BJ (cell line): ENCODE measurements around the gene ELP5. TPM values are rescaled to one million over a fixed set of nuclear protein-coding genes. Genes with fewer than 3 reads are reported as not detected.

Source experiments
- CTCF ChIA-PET: fragments of 350-600 bp; formaldehyde crosslinking; extraction: SDS; loops from one replicate; lab custom pipeline; 2021; ENCODE audit warnings: antibody characterized with exemption, inconsistent platforms; lab: Yijun Ruan, JAX
- POLR2A ChIA-PET: fragments of 300-600 bp; sonication (Branson Sonifier 250); formaldehyde crosslinking; extraction: SDS; loops from one replicate; lab custom pipeline; 2021; ENCODE audit warnings: antibody characterized with exemption; lab: Charles Lee
- DNase-seq: peaks from one replicate; pipeline ENCODE4 v3.0.0-alpha.2; 2011; ENCODE audit warnings: low read depth
- H3K27me3 ChIP-seq: 2 replicates; pipeline ENCODE4 v1.6.0; 2011; ENCODE audit warnings: low read length; ENCODE audit not compliant: control insufficient read depth, insufficient read depth
- H3K36me3 ChIP-seq: 2 replicates; pipeline ENCODE4 v1.5.1; 2011; ENCODE audit warnings: low read length; ENCODE audit not compliant: control insufficient read depth, insufficient read depth
- H3K4me3 ChIP-seq: 2 replicates; pipeline ENCODE4 v1.5.1; 2011; ENCODE audit warnings: low read depth, mild to moderate bottlenecking, control low read depth, low read length
- polyA plus RNA-seq: library from polyadenylated mRNA; depleted of rRNA; stranded (reverse); fragments of >200 nt; gene quantifications from 2 replicates; pipeline ENCODE4 v1.2.3, GENCODE V29; 2011
- TF ChIP-seq, protein P1 (sequence below): IDR thresholded peaks from 2 replicates; pipeline ENCODE4 v1.5.1; 2011; ENCODE audit warnings: low read depth, mild to moderate bottlenecking, control low read depth, inconsistent platforms, low read length, moderate library complexity; ENCODE audit not compliant: insufficient read depth

Gene ELP5
- polyA plus RNA-seq, 1 experiment, result 35.6 TPM

DNA sequence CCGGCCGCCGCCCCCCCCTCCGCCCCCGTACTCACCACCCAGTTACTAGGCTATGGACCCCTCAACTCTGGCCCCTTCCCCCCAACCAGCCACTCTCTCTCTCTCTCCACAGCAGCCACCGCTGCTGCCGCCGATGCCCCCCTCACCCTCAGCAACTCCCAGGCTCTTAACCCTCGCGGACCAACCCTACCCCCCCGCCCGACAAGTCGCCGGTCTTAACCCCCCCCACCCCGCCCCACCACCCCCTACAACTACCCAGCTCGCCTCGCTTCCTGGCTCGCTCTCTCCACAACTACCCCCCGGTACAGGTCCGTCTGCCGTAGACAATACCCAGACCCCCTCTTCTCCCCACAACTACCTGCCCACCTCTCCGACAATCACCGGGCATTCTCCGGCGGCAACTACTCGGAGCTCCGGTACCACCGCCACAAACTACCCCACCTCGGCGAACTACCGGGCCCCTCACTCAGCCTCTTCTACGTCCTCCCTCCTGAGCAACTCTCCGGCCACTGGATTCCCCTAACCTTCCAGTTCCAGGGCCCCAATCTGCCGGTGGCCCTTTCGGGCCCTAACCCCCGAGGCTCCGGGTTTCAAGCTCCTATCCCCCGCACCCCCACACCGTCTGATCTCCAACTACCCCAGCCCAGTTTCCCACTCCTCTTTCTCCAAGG lies 13.5 kb upstream of the ELP5 start:
- ChIA-PET POLR2A (interaction anchor here (0.6 to 1.0 kb wide), 5 partner anchors 17 to 1835 kb away, joined by 3 to 14 read pairs (median 3); no protein-coding TSS in a partner anchor), CTCF (interaction anchor here (0.7 to 3.6 kb wide), 5 partner anchors 18 to 322 kb away, joined by 3 to 19 read pairs (median 3); no protein-coding TSS in a partner anchor)
- TF ChIP-seq, protein P1, sequence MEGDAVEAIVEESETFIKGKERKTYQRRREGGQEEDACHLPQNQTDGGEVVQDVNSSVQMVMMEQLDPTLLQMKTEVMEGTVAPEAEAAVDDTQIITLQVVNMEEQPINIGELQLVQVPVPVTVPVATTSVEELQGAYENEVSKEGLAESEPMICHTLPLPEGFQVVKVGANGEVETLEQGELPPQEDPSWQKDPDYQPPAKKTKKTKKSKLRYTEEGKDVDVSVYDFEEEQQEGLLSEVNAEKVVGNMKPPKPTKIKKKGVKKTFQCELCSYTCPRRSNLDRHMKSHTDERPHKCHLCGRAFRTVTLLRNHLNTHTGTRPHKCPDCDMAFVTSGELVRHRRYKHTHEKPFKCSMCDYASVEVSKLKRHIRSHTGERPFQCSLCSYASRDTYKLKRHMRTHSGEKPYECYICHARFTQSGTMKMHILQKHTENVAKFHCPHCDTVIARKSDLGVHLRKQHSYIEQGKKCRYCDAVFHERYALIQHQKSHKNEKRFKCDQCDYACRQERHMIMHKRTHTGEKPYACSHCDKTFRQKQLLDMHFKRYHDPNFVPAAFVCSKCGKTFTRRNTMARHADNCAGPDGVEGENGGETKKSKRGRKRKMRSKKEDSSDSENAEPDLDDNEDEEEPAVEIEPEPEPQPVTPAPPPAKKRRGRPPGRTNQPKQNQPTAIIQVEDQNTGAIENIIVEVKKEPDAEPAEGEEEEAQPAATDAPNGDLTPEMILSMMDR, result no peak
- no peaks in the 10 kb centered on the region for H3K27me3 ChIP-seq
- DNase-seq, result no peak
- peaks cover 15% of the 10 kb centered on the region for H3K36me3 ChIP-seq
- peak overlapping the region; percentile 97 for H3K4me3 ChIP-seq

DNA sequence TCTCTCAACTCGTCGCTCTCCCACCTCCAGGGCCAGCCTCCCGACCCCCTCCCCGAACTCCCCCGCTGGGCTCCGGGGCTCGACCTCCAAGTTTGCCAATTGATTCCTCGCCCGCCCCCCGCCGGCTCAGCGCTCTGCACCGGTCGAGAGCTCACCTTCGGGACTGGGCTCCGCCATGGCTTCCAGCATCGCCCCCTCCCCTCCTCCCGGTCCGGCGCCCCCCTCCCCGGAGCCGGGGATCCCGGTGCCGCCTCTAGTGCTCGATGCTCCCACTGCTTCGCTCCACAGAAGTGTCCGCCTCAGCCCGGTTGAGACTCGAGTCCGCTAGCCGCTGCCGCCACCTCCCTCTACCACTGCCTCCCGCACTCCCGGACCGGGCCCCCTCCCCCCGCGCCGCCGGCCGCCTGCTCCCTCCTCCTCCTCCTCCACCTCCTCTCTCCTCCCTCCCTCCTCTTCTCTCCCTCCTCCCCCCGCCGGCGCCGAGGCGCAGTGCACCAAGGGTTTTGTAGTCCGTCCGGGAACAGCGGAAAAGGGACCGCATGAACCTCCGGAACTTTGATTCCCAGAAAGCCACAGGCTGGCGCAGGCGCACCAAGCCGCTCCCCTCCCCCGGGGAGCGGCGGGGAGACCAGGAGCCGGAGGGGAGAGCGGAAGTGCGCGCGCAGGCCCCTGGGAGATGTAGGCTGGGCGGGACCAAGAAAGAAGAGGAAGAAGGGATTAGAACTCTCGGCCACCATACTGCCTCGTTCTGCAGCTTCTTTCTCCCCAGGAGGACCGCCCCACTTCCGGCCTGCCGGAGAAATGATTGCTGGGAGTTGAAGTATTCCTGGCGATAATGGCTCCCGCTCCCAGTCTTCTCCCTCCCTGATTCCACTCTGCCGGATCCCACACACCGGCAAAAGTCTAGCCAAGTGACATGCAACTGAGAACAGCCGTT lies 12.7 kb upstream of the ELP5 start, which contains the start of gene PHF23:
Gene PHF23 (minus strand): TSS at position 367 of the 937 bp plus-strand sequence. CDS start 178 bp downstream, at position 189.
- peak; percentile 98 for DNase-seq
- POLR2A ChIA-PET, result interaction anchor here (0.7 to 1.1 kb wide), 4 partner anchors 17 to 196 kb away, joined by 3 read pairs; no protein-coding TSS in a partner anchor
- TF ChIP-seq, protein P1, result no peak
- H3K4me3 ChIP-seq, result peak within 1 kb of the TSS; percentile 97
- peaks cover 16% of the 10 kb centered on the region for H3K36me3 ChIP-seq
- no peaks in the 10 kb centered on the region for H3K27me3 ChIP-seq
- CTCF ChIA-PET, result interaction anchor here (1.2 to 3.6 kb wide), 2 partner anchors 57 to 321 kb away, joined by 3 to 19 read pairs; no protein-coding TSS in a partner anchor

DNA sequence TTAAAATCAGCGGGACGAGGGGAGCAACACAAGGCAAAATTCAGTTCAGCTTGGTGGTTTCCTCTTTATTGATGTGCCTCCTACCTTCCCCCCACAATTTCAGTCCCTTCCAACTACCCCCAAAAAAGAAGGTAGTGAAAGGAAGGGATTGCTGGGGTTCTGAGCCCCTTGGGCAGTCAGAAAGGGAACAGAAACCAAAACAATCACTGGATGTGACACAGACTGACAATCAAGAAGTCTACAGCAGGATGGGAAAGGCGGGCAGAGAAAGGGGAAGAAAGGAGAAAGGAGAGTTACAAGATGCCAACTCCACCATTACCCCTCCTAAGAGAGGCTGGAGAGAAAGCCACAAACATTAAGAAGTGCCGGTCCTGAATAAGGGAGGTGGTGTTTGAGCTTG lies 11.6 kb upstream of the ELP5 start:
- CTCF ChIA-PET, result interaction anchor here (1.7 to 3.6 kb wide), 2 partner anchors 56 kb away, joined by 14 to 19 read pairs; no protein-coding TSS in a partner anchor
- POLR2A ChIA-PET, result no interaction called here
- H3K4me3 ChIP-seq, result no peak overlapping the region
- DNase-seq, result no peak
- peaks cover 14% of the 10 kb centered on the region for H3K36me3 ChIP-seq
- H3K27me3 ChIP-seq, result no peaks in the 10 kb centered on the region
- TF ChIP-seq, protein P1, result no peak

DNA sequence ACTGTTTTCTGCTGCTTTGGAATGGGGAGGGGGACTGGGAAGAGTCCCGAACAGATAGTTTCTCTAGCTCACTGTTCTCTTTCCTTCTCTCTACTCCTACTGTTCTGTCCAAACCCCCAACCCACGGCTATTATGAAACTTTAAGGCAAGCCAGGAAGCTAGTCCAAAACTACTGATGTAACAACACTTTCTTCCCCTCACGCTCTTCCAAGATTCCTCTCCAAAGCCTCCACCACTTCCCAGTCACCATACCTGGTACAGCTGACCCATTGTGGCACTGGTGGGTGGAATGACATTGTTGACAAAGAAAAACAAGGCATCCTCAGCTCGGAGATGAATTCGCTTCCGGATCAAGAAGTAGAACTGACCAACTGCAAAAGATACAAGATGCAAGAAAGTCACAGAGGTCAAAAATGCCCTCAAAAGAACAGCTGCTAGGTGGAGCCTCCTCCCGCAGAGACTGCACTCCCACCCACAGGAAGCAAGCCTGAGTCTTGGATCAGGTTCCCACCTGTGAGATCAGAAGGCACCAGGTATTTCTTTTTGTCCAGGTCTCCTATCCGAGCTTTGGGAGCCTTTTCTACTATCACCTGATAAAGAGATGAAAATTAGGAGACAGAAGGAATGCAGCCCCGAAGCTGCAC lies 10.8 kb upstream of the ELP5 start:
- POLR2A ChIA-PET, result interaction anchor here (0.5 to 0.6 kb wide), 2 partner anchors 10 to 351 kb away, joined by 3 to 4 read pairs; partner anchors contain the start of gene CTDNEP1
- TF ChIP-seq, protein P1, result no peak
- CTCF ChIA-PET, result interaction anchor here (1.0 to 1.7 kb wide), 2 partner anchors 21 to 55 kb away, joined by 4 to 14 read pairs; no protein-coding TSS in a partner anchor
- no peak for DNase-seq
- Histone ChIP-seq H3K36me3 (peaks cover 10% of the 10 kb centered on the region), H3K4me3 (peak overlapping the region; percentile 67), H3K27me3 (no peaks in the 10 kb centered on the region)
